HG02973 (cell line): ENCODE data around the gene ADAM12.
"Not testable (repeated sequence)": the region's sequence is repeated elsewhere in the genome, so short reads cannot be mapped to it uniquely, and the experiment has no call there.

Experiments used
- ATAC-seq: cut with Tn5 transposase; IDR thresholded peaks from one replicate; pipeline ENCODE4 v1.9.1; 2021; ENCODE audit warnings: moderate library complexity; ENCODE audit not compliant: unreplicated experiment

Gene ADAM12

DNA sequence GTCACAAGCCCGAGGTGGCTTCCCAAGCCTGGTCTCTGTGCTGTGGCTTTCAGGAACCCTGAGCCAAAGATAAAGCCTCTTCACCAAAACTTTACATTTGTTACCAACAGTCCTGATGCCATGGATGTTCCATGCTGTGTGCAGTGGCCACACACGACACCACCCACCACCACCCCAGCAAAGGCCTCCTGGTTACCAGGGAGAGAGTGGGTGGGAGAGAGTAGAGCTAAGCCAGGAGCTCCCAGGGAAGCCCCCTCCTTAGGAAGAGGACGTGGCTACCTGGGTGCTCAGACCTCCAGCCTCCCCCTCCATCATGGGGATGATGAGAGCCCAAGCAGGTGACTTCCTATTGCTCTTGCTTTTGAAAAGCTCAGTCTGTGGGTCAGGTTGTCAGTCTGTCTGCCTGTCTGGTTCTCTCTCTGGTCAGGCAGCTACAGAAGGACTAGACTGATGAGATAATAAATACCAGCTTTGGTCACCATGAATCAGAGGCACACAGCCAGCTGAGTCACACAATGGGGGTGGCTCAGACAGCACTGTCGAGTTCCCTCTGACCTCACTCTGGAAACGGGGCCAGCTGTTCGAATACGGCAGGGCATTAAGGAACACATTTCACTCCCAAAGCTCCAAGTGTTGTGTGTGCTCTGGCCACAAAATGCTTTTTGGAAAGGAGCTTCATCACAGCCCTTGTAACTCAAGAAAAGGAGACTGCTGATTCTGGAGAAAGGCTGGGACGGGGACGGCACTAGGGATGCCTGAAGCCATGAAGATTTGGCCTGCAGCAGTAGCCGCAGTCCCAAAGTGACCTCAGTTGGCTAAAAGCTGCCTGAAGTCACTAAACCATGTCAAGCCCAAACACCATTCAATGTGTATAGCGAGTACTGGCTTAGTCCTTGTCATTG, 325.9 kb downstream of the ADAM12 start:
- ATAC-seq = no peak

DNA sequence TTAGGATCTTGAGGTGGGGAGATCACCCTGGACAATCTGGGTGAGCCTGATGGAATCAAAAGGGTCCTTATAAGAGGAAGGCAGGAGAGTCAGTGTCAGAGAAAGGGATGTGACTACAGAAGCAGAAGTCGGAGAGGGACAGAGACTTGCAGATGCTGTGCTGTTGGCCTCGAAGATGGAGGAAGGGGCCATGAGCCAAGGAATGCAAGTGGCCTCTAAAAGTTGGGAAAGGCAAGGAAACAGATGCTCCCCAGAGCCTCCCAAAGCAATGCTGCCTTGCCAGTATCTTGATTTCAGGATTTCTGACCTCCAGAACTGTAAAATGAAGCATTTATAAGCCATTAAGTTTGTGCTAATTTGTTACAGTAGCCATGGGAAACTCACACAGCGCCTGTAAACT, 326.8 kb downstream of the ADAM12 start:
- no peak for ATAC-seq

DNA sequence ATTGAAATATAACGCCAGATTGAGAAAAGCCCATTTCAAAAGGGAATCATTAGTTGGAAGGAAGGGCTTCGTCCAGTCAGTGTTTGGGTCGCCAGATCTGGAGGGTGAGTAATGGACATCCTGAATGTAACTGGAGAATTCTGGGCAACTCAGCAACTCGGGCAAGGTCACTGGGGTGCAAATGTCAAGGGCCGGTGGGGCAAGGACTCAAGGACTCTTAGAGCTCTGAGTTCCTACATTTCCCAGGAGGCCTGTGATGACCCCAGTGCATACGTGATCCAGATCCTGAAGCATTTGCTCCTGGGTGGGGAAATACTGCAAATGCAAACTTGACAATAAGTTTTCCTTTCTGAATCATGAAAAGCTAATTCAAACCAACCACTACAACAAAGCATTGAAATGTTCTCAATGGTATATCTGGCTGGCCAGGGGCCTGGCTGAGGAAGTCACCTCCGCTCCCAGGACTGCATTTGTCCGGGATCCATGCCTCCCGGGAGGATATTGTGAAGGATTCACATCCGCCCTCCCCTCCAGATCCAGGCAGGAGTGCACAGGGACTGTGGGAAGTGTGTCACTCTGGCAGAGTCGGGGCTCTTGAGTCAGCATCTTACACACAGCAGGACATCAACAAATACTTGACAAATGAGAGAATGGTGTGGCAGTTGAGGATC, 327.9 kb downstream of the ADAM12 start:
- ATAC-seq = no peak

DNA sequence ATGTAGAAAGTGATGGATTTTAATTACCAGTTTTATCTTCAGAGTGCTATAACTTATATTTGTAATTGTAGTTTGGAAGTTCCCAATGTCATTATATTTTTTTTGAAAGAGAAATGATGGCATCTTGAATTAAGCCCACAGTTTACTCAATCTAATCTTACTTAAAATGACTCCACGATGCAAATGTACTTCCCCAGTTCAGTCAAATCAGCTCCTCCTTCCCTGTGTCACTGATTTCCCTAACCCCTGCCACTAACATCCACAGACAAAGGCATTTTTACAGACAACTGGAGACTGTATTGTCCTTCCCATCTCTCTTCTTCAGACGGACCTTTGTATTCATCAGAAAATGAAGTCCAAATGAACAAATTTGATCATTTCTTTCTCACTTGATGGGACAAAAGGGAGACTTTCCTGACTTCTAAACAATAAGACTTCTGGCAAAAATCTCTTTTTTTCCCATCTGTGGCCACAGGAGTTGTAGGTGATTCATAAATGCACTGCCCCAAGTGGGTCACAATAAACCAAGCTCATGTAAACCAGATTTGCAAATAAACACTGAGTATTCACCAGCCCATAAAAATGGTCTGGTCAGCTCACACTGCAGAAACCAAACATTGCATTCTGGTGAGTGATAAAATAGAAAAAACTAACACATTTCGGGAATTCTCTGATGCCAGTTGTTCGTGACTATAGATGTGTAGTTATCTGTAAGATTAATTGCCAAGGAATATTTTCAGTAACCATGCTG, 329.0 kb downstream of the ADAM12 start:
- ATAC-seq = no peak

DNA sequence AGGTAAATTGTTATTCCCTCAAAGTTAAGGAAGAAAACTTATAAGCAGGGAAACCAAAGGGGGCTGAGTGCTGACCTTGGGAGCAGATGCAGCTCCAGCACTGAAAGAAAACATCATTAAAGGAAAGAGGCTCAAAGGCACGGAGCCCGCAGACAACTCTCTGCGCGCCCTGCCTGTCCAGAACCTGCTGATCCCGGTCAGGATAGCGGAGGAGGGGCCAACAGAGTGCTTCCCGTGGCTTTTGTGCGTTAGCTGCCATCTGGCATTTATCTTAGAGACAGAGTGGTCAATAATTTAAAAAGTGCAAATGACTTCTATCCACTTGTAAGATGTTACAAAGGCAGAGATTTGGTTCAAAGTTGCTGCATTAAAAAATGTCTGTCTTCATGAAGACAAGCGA, 329.8 kb downstream of the ADAM12 start:
- ATAC-seq = no peak

DNA sequence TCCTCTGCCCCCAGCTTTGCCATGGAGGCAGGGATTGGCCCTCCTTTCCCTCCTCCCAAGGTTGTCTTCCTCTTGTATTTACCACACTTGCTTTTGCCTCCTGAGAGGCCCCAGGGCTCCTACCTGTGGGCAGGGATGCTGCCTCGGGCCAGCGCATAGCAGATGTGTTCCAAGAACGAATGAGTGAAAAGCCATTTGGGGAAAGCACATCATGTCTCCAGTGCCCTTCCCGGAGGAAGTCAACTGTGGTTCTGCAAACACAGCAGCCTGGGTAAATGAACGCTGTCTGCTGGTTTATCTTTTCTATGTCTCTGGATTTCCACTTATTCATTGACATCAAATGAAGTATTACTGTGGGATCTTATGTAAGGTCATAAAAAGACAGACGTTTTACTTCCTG, 330.2 kb downstream of the ADAM12 start:
- ATAC-seq = no peak

DNA sequence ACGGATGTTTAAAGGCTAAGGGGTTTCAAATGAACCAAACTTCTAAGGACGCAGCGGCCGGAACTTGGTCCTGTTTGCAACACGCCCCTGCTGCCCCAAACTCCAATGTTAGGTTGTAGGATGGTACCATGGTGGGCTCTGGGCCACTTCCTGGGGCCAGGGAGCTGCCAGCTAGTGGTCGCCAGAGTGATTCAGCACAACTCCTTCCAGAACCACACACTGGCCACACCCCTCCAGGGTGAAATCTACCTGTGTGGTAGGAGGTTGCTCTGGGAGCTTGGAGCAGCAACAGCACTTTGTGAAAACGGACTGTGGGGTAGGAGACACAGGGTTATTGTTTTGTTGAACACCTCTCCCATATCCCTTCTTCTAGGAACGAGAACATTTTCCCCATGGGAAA, 330.8 kb downstream of the ADAM12 start:
- ATAC-seq = no peak

DNA sequence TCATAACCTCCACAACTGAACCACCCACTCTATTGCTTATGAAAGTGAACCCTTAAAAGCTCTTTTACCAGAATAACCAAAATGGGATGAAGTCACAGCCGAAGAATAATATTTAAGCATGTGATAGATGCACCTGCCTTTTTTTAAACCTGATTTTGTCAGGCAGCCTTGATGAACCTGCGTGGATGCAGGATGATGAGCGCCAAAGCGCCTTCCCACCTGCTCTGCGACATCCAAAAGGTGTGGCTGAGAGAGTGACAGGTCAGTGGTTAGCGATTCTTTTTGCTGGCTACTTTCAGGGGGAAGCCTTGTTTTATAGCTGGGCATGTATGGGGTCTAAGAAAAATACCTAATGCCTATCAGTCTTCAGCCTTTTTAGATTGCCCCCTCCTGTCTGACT, 334.1 kb downstream of the ADAM12 start:
- ATAC-seq = no peak

DNA sequence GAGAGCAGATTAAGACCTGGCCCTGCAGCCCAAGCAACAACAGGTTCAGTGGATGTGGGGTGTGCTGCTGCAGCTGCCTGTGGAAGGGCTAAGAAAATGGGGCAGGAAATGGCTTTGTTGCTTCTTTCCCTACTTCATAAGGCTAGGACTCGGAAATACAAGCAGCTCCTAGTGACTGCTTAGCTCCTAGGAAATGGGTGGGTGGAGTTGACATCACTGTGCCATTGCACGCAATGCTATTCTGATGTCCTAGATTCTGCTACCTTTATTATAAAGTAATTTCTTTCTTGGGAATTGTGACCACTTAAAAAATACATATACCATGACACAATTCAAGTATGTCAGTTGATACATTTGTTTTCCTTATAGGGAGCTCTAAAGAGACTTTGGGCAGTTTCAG, 336.1 kb downstream of the ADAM12 start:
- no peak for ATAC-seq

DNA sequence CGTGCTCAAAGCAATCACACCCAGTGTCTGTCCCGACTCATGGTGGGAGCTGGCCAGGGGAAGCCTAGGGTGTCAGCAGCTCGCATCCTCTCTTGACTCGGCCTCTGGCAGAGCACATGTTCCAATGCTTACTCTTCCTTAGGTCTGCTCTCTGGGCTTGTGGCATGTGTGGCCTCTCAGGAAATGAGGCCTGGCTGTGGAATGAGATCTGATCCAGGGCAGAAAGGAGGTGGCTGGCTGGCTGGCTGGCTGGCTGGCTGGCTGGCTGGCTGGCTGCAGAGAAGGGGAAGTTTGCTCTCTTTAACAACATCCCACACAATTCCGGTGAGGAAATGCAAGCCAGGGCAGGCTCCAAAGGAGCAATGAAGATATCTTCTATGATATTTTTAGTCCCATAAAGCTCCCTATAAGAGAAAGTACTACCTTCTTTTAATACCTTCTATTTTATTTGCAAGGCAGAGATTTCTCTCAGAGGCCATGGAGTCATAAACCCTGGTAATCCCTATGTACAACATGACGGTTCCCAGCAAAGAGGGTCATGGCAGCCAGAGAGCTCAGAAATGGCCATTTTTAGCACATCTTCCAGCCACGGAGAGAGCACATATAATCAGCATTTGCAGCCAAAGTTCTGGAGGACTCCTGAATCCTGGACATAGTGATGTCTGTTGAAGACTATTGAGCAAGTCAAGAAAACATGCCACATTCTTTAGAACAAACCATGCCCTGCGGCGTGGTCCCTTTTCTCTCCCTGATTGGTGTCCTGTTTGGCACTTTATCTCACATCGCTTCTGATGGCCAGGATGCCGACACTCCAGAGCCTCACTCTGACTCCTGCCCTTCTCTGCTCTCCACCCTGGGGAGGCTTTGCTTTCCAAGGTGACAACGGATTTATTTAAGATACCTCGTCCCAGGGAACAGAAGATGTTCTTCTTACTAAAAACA, 338.2 kb downstream of the ADAM12 start:
- ATAC-seq = no peak

DNA sequence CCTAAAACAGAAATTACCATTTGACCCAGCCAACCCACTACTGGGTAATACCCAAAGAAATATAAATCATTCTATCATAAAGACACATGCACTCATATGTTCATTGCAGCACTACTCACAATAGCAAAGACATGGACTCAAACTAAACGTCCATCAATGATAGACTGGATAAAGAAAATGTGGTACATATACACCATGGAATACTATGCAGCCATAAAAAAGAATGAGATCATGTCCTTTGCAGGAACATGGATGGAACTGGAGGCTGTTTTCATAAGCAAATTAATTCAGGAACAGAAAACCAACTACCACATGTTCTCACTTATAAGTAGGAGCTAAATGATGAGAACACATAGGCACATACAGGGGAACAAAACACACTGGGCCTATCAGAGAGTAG, 340.5 kb downstream of the ADAM12 start:
- ATAC-seq = not testable (repeated sequence)

DNA sequence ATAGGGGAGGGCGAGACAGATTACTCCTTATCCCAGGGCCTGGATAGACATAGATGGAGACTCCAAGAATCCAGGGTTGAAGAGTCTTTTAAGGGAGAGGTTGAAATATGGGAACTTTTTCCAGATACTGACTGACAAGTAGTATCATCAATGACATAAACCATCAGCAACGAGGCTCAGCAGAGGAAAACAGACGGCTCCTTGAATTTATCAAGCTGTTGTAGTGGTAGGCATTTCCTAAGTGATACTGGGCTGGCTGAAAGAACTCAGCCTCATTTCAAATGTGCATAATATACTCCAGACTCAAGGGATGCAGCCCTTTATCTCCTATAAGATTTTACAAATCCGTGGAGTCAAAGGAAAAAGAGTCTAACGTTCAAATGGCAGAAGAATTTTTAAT, 341.4 kb downstream of the ADAM12 start:
- ATAC-seq = no peak

DNA sequence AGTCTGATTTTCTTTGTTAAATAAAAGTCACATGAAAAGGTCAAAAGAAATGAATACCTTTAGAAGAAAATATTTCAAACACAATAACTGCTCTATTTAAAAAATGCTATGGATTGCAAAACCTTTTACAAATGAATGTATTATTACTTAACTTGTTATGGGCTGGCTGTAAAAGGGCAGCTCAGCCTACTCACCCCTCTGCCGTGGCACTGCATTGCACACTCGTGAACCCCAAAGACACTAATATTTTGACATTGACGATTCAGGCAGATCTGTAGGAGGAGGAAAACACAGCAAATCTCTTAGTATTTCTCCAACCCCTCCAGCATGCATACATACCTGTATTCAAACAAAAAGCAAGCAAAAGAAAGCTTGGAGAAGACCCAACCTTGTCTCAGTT, 342.4 kb downstream of the ADAM12 start:
- no peak for ATAC-seq

DNA sequence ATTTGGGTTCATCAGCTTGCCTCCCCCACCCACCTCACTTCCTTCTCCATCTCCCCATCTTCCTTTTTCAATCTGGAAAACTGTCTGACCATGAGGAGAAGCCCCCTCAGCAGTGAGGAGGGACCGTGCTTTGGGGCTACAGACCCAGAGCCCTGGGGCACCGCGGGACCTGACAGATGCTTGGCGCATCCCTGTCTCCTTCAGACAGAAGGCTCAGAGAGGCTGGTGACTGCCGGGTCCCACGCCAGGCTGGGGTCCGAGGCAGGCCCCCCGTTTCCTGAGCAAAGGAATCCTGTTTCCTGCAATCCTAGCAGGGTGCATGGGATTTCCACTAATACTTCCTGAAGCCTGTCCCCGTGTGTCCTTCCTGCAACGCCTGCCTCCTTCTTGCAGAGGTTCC, 344.9 kb downstream of the ADAM12 start:
- ATAC-seq = no peak

DNA sequence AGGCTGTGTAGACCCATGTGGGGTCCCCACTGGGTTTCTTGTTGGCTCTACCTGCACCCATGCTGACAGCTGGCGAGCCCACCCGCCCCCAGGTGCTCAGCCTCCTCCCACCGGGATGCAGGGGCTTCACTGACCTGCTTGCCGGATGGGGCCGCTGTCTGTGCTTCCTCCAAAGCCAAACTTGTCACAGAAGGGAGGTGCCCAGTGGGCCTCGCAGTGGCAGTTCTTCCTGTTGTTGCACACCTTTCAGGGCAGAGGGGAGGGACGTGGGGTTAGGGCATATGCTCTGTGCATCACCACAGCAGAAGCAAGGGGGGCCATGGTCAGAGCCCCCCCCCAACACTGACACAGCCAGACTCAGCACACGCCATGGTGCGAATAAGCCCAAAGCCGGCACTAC, 345.4 kb downstream of the ADAM12 start:
- no peak for ATAC-seq

DNA sequence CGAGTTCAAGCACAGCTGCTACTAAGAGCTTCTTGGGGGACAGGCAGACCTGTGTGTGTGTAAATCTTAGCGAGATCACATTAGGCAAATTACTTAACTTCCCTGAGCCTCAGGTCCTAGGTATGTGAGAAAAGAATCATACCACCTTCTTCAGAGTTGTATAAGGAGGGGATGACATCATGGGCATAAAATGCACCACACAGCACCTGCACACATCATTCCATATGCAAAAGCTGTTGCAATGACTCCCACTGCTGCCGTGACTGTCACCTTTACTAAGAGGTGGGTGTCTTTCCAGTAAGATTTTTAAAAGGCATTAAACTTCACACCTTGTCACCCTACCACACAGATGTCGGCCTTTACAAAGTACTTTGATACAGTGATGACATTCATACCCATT, 345.9 kb downstream of the ADAM12 start:
- no peak for ATAC-seq

DNA sequence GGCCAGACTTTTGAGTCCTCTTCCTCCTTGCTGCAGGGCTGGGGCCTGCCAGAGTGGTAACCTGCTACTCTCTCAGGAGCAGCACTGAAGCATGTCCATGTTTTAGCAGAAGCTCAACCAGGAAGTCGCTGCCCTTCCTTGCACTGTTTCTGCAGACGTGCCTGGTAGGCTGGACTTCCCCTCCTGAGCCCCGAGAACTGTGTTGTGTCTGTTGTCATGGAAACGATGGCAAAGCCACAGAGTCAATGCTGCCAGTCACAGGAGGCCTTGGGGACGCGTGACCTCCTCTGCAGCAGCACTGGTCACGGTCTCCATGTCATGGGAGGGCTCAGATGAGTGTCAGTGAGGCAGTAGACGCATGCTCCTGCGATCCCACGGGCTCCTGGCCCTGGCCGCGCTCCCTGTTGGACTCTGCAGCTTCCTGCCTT, 346.5 kb downstream of the ADAM12 start:
- peak; percentile 98 for ATAC-seq

DNA sequence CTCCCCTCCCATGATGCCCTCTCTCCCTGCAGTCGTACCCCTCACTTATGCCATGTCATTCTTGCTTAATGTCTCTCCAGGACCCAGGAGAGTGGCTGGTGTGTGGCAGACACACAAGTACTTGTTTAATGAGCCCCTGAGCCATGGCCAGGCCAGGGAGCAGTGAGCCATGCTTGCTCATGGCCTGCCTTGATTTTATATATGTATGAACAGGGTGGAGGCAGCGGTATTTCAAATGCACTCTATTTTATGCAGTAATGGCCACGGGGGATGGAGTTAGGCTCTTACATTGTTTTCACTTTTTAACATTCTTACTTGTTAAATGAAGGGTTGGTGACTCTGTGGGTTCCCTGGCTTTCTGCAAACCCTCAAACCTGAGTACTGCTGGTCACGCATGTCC, 347.2 kb downstream of the ADAM12 start:
- no peak for ATAC-seq

DNA sequence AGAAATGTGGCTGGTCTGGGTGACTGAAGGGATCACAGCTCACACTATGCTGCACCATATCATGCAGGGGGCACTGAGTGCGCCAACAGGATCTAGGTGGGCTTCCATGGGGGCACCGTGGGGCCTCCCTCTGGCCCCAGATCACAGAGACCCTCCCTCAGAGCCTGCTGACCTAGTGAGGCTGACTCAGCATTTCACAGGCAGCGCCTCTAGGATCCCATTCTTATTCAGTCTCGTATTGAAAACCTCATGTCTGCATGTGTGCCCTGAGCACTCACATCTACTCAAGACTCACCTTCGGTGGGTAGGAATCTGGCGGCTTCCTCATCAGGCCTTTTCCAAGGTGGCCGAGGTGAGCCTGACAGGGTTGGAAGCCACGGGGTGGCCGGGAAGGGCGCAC, 350.3 kb downstream of the ADAM12 start:
- ATAC-seq = no peak

DNA sequence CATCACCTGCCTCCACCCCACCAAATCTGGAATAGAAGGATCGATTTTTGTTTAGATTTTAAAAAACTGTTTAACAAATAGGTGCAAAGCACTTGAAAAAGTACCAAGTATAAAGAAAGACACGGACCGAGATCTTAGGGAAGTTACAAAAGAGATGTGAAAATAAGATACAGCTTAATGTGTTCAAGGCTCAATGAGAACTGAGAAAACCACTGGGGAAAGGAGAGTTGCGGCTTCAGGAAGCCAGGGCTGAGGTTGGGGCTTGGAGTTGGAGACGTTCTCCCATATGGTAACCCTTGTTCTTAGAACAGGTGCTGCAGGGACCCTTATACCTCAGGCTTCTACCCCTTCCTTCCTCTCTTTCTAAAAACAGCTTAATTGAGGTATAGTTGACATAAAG, 351.8 kb downstream of the ADAM12 start:
- no peak for ATAC-seq

DNA sequence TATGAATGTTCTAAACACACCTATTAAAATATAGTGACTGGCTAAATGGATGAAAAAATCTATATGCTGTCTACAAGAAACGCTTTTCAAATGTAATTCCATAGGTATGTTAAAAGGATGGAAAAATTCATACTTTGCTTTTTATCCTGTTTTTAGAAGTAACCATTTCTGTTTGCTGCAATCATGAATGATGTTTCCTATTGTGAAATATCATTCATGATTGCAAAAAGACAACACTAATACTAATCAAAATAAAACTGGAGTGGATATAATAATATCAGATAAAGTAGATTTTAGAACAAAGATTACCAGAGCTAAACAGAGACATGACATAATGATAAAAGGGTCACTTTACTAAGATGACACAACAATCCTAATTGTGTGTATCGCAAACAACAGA, 353.7 kb downstream of the ADAM12 start:
- ATAC-seq = no peak
